ENCODE results near the gene FHIP2A.
"Not testable (repeated sequence)": the region's sequence is repeated elsewhere in the genome, so short reads cannot be mapped to it uniquely, and the experiment has no call there.

FHIP2A gene

DNA sequence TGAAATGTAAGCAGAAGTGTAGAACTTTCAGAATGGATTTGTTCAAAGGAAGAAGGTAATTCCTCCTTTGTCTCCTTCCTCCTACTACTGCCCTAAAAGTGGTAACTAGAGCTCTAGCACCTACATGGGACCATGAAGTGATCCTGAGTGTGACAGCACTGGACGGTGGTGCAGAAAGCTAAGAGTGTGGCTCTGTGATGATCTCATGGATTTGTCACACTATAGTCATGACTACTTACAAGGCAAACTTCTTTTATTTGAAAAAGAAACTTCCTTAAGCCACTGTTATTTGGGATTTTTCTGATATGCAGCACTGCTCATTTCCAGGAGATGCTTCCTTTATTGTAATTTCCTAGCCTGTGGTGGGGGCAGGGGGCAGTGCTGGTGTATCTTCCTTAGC is 5.8 kb upstream of the FHIP2A start:
- no peak for DNase-seq (ENCODE audit: low spot score)

DNA sequence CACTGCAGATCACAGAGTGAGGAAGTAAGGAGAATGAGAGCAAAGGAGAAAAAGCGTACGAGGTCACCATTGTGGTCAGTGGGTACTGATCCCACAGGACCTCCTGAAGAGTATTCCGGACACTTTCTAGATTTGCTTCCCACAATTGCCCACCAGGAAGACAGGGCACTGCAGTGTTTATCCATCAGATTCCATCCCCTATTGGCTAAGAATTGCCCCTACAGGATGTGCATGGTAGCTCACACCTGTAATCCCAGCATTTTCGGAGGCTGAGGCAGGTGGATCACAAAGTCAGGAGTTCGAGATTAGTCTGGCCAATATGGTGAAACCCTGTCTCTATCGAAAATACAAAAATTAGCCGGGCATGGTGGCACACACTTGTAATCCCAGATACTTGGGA is 5.3 kb upstream of the FHIP2A start:
- no peak for DNase-seq (ENCODE audit: low spot score)

DNA sequence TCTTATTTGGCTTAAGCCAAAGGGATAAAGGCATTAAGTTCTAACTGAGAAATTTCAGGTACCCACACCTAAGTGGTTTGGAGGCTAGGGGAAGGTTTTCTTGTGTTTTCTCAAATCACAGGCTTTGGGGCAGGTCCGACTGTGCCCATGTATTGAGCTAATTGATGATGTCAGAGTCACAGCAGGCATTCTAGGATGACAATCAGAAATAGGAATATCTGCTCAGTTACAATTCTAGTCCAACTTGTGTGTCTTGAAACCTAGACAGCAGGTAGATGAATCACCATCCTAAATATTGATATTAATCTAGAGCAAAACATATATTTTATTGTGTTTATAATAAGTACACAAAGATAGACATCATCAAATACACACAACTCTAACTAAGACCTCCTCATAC is 2.3 kb upstream of the FHIP2A start:
- no peak for DNase-seq (ENCODE audit: low spot score)

DNA sequence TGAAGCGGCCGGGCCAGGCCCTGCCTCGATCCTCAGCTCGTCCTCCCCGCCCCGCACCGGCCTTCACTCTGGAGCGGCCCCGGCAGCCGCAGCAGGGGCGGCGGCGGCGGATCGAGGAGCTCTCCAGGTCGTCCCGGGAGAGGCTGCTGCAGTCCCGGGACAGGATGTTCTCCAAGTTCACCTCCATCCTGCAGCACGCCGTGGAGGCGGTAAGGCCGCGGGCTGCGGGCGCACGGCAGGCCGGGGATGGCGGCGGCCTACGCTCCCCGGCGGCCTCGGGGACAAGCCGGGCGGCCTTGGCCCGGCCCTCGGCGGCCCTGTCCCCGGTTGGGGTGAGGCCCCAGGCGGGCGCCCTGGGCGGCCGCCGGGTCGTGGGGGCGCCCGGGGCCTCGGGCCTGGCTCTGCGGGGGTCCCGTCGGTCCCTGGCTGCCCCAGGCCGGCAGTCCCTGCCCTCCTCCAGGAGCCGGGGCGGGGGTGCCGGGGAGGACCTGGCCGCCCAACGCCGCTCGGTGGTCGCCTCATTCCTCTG is 399 bp downstream of the FHIP2A start:
- no peak for DNase-seq (ENCODE audit: low spot score)

DNA sequence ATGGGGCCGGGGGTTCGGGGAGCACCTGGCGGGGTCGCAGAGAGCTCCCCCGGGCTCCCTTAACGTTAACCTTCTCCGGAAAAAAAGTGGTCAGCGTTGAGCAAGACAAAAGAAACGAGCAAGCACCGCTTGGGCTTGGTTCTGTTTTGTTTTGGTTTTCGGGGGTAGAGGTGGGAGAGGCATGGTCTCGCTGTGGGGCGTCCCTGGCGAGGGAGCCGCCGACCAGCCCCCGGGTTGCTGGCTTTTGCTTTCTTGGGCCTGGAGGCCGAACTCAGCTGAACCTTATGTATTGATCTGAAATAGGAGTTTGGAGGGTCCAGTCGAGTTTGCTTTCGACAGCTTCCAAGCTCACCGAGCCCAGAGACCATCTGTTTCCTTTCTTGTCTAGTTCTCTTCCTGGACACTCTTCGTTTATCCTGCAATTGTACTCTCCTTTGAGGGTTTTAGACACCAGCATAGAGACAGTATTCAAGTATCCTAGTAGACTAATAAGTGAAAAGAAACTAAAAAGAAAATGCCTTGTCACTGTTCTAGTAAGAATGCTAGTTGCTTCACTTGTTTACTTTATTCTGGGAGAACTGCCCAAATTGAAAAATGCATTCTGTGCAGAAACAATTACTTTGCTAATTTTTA is 980 bp downstream of the FHIP2A start:
- DNase-seq (ENCODE audit: low spot score) = no peak

DNA sequence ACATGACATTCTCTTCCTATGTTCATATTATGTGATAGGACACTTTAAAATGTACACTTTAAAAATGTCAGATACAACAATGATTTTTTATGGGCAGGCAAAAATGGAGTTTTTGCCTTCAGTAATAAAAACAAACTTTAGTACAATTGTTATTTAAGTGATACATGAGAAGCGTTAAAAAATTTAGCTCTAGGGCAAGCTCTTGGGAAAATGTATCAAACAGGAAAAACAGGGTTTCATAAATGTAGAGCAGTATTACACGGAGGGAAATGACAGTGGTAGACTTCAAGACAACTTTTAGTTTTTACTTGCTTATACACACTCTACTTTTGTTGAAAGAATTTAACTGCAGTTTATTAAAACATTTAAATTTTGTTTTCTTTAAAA is 1.5 kb downstream of the FHIP2A start:
- no peak for DNase-seq (ENCODE audit: low spot score)

DNA sequence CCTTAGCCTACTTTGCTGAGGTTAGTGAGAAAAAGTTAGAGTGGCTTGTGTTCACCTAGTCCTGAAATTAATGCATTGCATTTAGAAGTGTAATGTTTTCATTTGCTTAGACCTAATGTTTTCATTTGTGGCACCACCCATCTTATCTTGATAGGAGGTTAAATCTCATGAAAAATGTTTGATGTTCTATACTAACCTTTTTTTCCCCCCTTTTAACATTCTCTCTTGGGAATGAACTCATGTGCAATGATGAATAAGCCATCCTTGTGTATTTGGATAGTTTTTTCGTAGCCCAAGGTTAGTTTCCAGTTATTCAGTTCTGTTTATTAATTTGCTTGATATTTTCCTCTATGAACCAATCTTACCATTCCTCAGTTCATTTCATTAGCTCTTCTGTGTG is 2.8 kb downstream of the FHIP2A start:
- no peak for DNase-seq (ENCODE audit: low spot score)

DNA sequence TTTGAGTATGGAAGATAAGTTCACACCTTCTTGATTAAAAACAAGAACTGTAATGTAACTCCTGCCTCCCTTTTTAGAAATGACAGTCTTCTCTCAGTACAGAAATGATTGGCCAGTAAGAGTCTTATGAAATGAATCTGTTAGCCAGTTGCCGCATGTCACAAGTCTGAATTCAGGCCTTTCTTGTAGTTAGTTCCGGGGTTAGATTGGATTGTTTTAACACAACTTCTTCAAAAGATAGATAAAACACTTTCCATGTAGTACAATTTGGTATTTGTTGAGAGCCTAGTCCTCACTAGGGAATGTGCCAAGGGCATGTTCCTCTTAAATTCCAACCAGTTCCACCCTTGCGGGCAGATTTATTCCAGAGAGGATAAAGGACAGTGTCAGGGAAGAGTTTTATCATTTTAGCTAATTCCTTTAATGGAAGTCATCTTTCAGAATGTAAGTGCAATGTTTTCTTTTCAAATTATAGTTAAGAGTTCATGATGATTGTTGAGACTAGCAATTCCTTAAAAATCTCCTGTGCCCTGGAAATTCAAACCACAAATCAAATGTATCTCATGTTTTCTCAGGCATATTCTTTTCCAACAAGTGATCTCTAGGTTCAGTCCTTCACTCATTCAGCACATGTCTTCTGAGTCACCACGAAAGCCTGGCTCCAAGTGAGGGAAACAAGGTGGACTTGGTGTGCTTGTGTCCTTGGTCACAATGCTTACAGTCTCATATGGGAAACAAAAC is 4.1 kb downstream of the FHIP2A start:
- DNase-seq (ENCODE audit: low spot score) = peak; percentile 87

DNA sequence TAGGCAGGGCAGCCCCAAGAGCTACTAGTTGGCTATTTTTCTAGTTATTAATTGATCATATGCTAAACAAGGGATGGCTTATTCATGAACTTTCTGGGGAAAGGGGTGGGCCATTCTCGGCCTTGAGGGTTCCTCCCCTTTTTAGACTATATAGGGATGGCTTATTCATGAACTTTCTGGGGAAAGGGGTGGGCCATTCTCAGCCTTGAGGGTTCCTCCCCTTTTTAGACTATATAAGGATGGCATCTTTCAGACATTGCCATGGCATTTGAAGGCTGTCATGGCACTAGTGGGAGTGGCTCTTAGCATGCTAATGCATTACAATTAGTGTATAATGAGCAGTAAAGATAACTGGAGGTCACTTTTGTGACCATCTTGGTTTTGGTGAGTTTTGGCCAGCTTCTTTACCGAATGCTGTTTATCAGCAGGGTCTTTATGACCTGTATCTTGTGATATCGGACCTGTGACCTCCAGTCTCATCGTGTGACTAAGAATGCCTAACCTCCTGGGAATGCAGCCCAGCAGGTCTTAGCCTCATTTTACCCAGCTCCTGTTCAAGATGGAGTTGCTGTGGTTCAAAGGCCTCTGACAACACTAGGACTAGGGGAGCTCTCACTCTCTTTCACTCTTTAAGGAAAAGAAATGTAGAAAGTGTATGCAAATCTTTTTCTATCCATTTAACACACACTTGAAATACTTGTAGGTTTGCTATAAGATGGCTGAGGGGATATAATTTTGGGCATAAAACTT is 7.8 kb downstream of the FHIP2A start:
- DNase-seq (ENCODE audit: low spot score) = no peak

DNA sequence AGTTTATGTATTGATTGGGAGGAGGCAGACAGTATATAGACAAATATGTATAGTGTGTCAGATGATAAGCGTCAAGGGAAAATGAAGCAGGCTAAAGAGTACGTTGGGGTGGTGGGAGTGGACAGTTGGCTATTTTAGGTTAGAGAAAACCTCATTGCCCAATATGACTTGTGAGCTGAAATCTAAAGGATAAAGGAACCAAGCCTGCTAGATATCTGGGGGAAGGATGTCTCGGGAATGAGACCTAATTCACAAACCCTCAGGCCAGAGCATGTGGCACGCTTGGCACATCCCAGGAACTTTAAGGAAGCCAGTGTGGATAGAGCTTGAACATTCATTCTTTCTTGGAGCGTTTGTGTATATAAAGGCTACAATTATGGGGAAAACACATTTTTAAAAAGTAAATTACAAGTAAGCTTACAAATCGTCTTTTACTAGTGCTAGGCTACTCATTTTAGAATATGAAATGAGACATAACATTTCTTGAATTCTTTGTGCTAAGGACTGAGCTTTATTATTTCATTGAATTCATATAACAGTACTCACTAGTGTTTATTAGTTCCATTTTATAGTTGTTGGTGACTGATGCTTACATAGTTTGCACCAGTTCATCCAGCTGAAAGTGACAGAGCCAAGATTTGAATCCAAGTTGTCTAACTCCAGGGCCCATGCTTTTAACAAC is 9.7 kb downstream of the FHIP2A start:
- no peak for DNase-seq (ENCODE audit: low spot score)

DNA sequence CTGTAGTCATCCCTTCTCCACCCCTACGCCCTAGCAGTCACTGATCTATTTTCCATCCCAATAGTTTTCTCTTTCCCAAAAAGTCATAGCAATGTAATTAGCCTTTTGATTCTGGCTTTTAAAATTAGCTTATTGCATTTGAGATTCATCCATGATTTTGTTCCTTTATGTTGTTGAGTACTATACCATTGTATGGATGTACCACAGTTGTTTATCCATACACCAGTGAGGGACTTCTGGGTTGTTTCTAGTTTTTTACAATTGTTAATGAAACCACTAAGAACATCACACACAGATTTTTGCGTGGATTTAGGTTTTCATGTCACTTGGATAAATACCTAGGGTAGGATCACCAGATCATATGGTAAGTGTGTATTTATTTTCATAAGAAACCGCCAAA is 16.1 kb downstream of the FHIP2A start:
- DNase-seq (ENCODE audit: low spot score) = no peak

DNA sequence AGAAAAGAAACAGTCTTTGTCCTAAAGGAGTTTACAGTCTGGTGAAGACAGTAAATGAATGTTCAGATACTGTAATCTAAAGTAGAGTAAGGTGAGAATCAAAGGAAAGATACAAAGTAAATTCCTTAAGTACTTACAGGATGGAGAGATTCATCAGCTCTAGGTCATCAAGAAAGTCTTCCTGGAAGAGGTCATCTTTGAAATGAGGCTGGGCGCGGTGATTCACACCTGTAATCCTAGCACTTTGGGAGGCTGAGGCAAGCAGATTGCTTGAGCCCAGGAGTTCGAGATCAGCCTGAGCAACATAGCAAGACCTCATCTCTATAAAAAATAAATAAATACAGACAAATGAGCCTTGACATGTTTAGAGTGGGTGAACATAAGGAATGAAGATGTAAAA is 18.3 kb downstream of the FHIP2A start:
- DNase-seq (ENCODE audit: low spot score) = no peak

DNA sequence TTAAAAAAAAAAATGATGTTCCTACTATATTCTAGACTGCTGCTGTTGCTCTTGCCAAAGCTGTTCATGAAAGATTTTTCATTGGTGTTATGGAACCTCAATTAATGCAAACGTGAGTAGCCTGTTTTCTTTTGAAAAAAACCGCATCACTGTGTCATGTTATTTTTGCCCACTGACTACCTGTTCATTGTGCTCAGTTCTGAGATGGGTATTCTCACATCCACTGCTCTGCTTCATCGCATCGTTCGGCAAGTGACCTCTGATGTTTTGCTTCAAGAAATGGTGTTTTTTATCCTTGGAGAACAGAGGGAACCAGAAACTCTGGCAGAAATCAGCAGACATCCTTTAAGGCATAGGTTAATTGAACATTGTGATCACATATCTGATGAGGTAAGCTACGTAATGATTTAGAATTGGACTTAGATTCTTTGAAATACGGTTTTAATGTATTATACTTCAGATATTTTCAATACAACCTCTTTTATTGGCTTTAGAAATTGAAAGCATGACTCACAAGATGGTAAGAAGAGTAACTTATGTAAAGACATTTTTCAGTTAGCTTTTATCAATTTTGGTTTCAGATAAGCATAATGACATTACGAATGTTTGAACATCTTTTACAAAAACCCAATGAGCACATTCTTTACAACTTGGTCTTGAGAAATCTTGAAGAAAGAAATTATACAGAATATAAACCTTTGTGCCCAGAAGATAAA is 24.6 kb downstream of the FHIP2A start:
- DNase-seq (ENCODE audit: low spot score) = no peak

DNA sequence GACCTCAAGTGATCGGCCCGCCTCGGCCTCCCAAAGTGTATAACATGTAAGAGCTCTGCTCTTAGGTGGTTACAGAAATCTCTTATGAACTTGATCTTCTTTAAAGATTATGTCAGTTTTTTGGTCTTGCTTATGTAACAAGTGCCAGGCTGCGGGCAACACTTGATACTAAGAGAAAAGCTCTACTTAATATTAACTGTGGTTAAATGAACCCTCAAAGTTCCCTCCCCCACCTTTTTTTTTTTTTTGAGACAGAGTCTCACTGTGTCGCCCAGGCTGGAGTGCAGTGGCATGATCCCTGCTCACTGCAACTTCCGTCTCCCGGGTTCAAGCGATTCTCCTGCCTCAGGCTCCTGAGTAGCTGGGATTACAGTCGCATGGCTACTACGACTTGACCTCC is 25.9 kb downstream of the FHIP2A start:
- not testable (repeated sequence) for DNase-seq (ENCODE audit: low spot score)

DNA sequence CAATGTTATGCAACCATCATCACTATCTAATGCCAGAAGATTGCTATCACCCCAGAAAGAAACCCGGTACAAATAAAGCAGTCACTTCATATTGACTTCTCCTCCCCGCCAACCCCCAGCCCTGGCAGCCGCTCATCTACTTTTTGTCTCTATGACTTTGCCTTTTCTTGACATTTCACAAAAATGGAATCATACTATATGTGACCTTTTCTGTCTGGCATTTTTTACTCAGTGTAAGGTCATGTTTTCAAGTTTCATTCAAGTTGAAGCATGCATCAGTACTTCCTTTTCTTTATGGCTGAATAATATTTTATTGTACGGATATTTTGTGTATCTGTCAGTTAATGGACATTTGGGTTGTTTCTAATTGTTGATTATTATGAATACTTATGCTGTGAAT is 28.1 kb downstream of the FHIP2A start:
- DNase-seq (ENCODE audit: low spot score) = no peak

DNA sequence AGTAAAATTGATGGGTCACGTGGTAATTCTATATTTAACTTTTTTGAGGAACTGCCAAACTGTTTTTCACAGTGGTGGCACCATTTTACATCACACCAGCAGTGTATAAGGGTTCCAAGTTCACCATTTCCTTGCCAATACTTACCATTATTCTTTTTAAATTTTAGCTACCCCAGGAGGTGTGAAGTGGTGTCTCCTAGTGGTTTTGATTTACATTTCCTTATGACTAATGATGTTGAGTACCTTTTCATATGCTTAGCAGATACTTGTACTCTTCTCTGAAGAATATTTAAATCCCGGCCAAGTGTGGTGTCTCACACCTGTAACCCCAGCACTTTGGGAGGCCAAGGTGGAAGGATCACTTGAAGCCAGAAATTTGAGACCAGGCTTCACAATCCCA is 28.5 kb downstream of the FHIP2A start:
- no peak for DNase-seq (ENCODE audit: low spot score)

DNA sequence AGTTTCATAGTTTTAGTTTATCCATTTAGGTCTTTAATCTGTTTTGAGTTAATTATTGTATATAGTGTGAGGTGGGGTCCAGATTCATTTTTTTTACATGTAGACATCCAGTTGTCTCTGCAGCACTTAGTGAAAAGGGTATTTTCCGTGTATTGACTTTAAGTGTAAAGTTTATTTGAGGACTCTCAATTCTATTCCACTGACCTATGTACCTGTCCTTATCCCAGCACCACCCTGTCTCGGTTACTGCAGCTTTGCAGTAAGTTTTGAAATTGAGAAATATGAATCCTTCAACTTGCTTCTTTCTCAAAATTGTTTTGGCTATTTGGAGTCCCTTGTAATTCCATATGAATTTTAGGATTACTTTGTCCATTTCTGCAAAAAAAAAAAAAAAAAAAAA is 29.8 kb downstream of the FHIP2A start:
- DNase-seq (ENCODE audit: low spot score) = no peak

DNA sequence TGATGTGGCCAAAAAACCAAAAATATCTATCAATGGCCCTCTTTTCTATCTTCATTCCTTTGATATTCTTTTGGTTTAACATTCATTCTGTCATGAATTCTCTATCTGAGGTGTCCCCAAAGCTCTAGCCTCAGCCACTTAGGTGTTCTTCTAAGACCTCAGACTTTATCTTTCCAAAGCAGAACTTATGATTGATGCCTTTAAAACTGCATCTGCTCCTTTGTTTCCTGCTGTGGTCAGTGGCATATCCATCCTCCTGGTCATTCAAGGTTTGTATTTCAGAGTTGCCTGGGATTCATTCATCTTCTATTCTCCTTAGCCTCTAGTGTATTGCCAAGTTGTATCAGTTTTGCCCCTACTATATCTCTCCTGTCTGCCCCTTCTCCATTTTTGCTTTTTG is 30.6 kb downstream of the FHIP2A start:
- DNase-seq (ENCODE audit: low spot score) = no peak

DNA sequence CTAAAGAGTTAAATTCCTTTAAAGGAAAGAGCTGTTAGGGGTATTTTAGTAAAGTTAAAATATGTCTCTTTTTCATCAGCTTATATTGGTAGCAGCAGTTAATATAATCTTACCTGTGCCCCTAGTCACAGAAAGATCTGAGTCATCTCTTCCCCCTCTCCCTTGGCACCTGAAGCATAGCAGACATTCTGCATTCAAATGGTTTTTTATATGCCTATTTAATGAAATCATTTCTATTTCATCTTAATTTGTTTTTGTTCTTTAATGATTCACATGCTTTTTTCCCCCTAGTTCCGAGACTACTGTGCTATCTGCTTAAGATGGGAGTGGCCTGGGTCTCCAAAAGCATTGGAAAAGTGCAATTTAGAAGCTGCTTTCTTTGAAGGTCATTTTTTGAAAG is 33.3 kb downstream of the FHIP2A start:
- no peak for DNase-seq (ENCODE audit: low spot score)

DNA sequence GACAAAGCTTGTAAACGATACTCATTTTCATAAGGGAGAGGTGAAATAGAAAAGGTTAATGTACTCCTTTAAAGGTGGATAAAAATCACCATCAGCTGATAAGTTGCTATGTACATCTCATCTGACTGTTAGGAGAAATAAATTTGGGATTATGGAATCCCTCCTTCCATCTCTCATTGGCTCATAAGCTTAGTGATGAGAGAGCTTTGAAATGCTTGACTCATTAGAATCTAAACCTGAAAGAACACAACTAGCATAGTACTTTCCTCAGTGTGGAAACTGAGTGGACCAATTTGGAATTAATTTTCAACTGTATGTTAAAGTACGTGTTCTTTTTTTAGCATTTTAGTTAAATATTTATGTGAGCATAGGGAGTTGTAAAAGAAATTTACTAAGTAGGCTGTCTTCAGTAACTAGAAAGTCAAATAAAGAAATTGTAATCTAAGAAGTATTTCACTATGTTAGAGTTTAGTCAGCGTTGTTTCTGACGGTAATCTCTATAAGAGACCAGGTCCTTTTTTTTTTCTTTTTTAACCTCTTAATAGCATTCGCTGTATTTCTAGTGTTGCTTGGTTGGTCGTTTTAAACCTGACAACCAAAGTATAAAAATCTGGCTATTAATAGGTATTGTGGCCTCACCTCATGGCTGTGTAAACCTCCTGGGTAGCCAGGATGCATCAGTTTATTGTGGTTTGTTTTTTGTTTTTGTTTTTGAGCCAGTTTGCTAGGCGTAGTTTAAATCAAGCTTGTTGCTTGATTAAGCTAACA is 34.4 kb downstream of the FHIP2A start:
- DNase-seq (ENCODE audit: low spot score) = peak; percentile 17

Data from activated CD4-positive, alpha-beta T cell treated with anti-CD3 and anti-CD28 coated beads, Interleukin-2, Interleukin-4, amounts not matched to agents 100 ng/mL and 50 ng/mL, durations not matched to agents 16 hours and 8 hours (primary cell).